CD14-positive monocyte (primary cell): ENCODE data around the gene NHS. TPM values are rescaled to one million over a fixed set of nuclear protein-coding genes. Genes with fewer than 3 reads are reported as not detected.

Source experiments
- DNase-seq, 3 donors: peaks; one replicate each; pipeline ENCODE4 v3.0.0-alpha.2; 2011 to 2022
- H2AFZ ChIP-seq: 2 replicates; pipeline ENCODE4 v1.6.0; 2012; ENCODE audit warnings: mild to moderate bottlenecking, low read depth, low read length, inconsistent platforms; ENCODE audit not compliant: insufficient read depth, poor library complexity, severe bottlenecking
- H3K27ac ChIP-seq, 2 donors: 1 replicate in 1 of 2; 2 replicates in 1 of 2; pipeline ENCODE4 v1.5.1; 2012 to 2013; ENCODE audit warnings: low read length in 2 of 2, control low read depth in 1 of 2, inconsistent platforms in 1 of 2, low read depth in 1 of 2, mild to moderate bottlenecking in 1 of 2
- H3K27me3 ChIP-seq, 2 donors: one replicate each; pipeline versions ENCODE4 v1.6.0 to v1.6.1; 2011 to 2013; ENCODE audit warnings: low read length in 2 of 2; ENCODE audit not compliant: control insufficient read depth in 2 of 2, insufficient read depth in 2 of 2
- H3K36me3 ChIP-seq, 2 donors: replicated peaks in 1 of 2; 1 replicate in 1 of 2; 2 replicates in 1 of 2; pipeline versions ENCODE4 v1.5.1 to v1.6.1; 2012 to 2013; ENCODE audit warnings: low read length in 2 of 2, control low read depth in 1 of 2, inconsistent platforms in 1 of 2, mild to moderate bottlenecking in 1 of 2; ENCODE audit not compliant: insufficient read depth in 2 of 2, control insufficient read depth in 1 of 2
- H3K4me1 ChIP-seq, 2 donors: 1 replicate in 1 of 2; 2 replicates in 1 of 2; pipeline versions ENCODE4 v1.5.1 to v1.6.1; 2012 to 2013; ENCODE audit warnings: low read length in 2 of 2, control low read depth in 1 of 2, inconsistent platforms in 1 of 2, mild to moderate bottlenecking in 1 of 2, moderate library complexity in 1 of 2; ENCODE audit not compliant: insufficient read depth in 2 of 2, control insufficient read depth in 1 of 2
- H3K4me2 ChIP-seq: replicated peaks from 2 replicates; pipeline ENCODE3; 2012; ENCODE audit warnings: low read length, moderate library complexity, mild to moderate bottlenecking; ENCODE audit not compliant: poor library complexity, severe bottlenecking; ENCODE audit errors: extremely low read depth
- H3K4me3 ChIP-seq, 3 experiments: fragments of 200-600 bp in 1 of 3; sonication (generic) in 1 of 3; replicated peaks in 1 of 3; 1 replicate in 2 of 3; 2 replicates in 1 of 3; pipeline ENCODE4 v1.5.1; 2011 to 2013; ENCODE audit warnings: low read length in 3 of 3, mild to moderate bottlenecking in 3 of 3, control low read depth in 2 of 3, low read depth in 2 of 3, inconsistent platforms in 1 of 3, moderate library complexity in 1 of 3
- H3K79me2 ChIP-seq: 2 replicates; pipeline ENCODE4 v1.6.0; 2012; ENCODE audit warnings: mild to moderate bottlenecking, control low read depth, inconsistent platforms, low read length, moderate library complexity; ENCODE audit not compliant: insufficient read depth
- H3K9ac ChIP-seq: 2 replicates; pipeline ENCODE4 v1.6.0; 2017; ENCODE audit warnings: low read length, mild to moderate bottlenecking; ENCODE audit not compliant: insufficient read depth, poor library complexity, severe bottlenecking
- H3K9me3 ChIP-seq, 2 donors: replicated peaks in 1 of 2; 1 replicate in 1 of 2; 2 replicates in 1 of 2; pipeline versions ENCODE4 v1.5.1 to v1.6.1; 2012 to 2013; ENCODE audit warnings: low read length in 2 of 2, control low read depth in 1 of 2; ENCODE audit not compliant: control insufficient read depth in 1 of 2, insufficient read depth in 1 of 2
- H4K20me1 ChIP-seq: 2 replicates; pipeline ENCODE4 v1.6.0; 2012; ENCODE audit warnings: mild to moderate bottlenecking, low read length, control low read depth, moderate library complexity; ENCODE audit not compliant: insufficient read depth
- H3K27ac Mint-ChIP-seq, 7 donors: one replicate each; pipeline ENCODE4 v1.8.0; 2020; ENCODE audit warnings: mild to moderate bottlenecking in 7 of 7, mixed read lengths in 7 of 7, moderate library complexity in 6 of 7, inconsistent platforms in 2 of 7
- H3K27me3 Mint-ChIP-seq, 3 donors: one replicate each; pipeline ENCODE4 v1.8.0; 2021 to 2022; ENCODE audit warnings: low read depth in 3 of 3, mild to moderate bottlenecking in 3 of 3, mixed read lengths in 3 of 3, moderate library complexity in 3 of 3, inconsistent platforms in 1 of 3
- H3K36me3 Mint-ChIP-seq, 2 donors: one replicate each; pipeline ENCODE4 v1.8.0; 2020; ENCODE audit warnings: mixed read lengths in 2 of 2, inconsistent platforms in 1 of 2, mild to moderate bottlenecking in 1 of 2
- H3K4me1 Mint-ChIP-seq: one replicate; pipeline ENCODE4 v1.8.0; 2020; ENCODE audit warnings: mild to moderate bottlenecking, mixed read lengths
- H3K4me3 Mint-ChIP-seq, 2 donors: one replicate each; pipeline ENCODE4 v1.8.0; 2020; ENCODE audit warnings: mild to moderate bottlenecking in 2 of 2, mixed read lengths in 2 of 2, moderate library complexity in 1 of 2
- H3K9me3 Mint-ChIP-seq, 7 donors: one replicate each; pipeline ENCODE4 v1.8.0; 2020 to 2022; ENCODE audit warnings: mixed read lengths in 7 of 7, mild to moderate bottlenecking in 6 of 7, moderate library complexity in 6 of 7, inconsistent platforms in 2 of 7
- CTCF ChIP-seq: fragments of 200-600 bp; IDR thresholded peaks from one replicate; pipeline ENCODE4 v1.8.0; 2022; ENCODE audit warnings: antibody characterized with exemption, mild to moderate bottlenecking
- WGBS: methylation state at CpG from one replicate; pipeline ENCODE4 v1.1.5; 2013; ENCODE audit warnings: missing lambda C conversion rate; ENCODE audit not compliant: insufficient coverage; 5-methylcytosine and 5-hydroxymethylcytosine counted together
- intact Hi-C, 2 donors: fragments of 100-400 bp; cut with micrococcal nuclease; formaldehyde crosslinking; loops; one replicate each; pipeline versions ENCODE4 v1.15.0 to v1.15.1; 2023
- polyA plus RNA-seq, 3 donors: library from polyadenylated mRNA; depleted of rRNA in 1 of 3; unstranded in 2 of 3; stranded (reverse) in 1 of 3; fragments of 300-500 nt in 2 of 3; fragments of >200 nt in 1 of 3; fragmentation: Illumina TruSeq in 2 of 3; gene quantifications; 1 replicate in 2 of 3; 2 replicates in 1 of 3; pipeline ENCODE4 v1.2.3, GENCODE V29; 2012 to 2021

NHS gene
- polyA plus RNA-seq, 3 donors: 0.86 to 1.8 (median 1.3) TPM

- no peaks in the 10 kb centered on the region for H3K36me3 ChIP-seq
- Mint-ChIP-seq H3K9me3 (no peaks in the 10 kb centered on the region), H3K4me3 (peak overlapping the region in 1 of 2 donors; percentile 48), H3K36me3 (no peaks in the 10 kb centered on the region), H3K4me1 (peaks cover 24% of the 10 kb centered on the region), H3K27me3 (peaks cover 0 to 14% (median 0%) of the 10 kb centered on the region in 3 donors), H3K27ac (no peak overlapping the region)
- no peaks in the 10 kb centered on the region for H4K20me1 ChIP-seq
- intact Hi-C loops: loop anchor here in 1 of 2 donors (5.0 kb wide), 1 partner anchor 349 kb away; no protein-coding TSS in a partner anchor
- no peaks in the 10 kb centered on the region for H3K9me3 ChIP-seq
- DNase-seq: no peak
- H3K4me2 ChIP-seq: no peak overlapping the region
- H3K4me1 ChIP-seq: no peaks in the 10 kb centered on the region
- H3K4me3 ChIP-seq: no peak overlapping the region
- no CpG with 5 or more reads among the region's 4 CpGs for WGBS
- no peak overlapping the region for H3K27ac ChIP-seq
- peaks cover 0 to 2% of the 10 kb centered on the region in 2 donors for H3K27me3 ChIP-seq
- no peaks in the 10 kb centered on the region for H3K79me2 ChIP-seq
- no peak overlapping the region for H3K9ac ChIP-seq
- no peak overlapping the region for H2AFZ ChIP-seq
- no peak for TF ChIP-seq CTCF
Observed at GRCh38 chrX:17591741-17592110, 216.7 kb downstream of the NHS start.

GRCh38 chrX:17592117-17592516, 217.1 kb downstream of the NHS start:
- H3K79me2 ChIP-seq: no peaks in the 10 kb centered on the region
- no peaks in the 10 kb centered on the region for H3K9me3 ChIP-seq
- H3K9ac ChIP-seq: no peak overlapping the region
- Mint-ChIP-seq H3K9me3 (no peaks in the 10 kb centered on the region), H3K4me1 (peaks cover 23% of the 10 kb centered on the region), H3K36me3 (no peaks in the 10 kb centered on the region), H3K4me3 (no peak overlapping the region), H3K27ac (no peak overlapping the region), H3K27me3 (peaks cover 0 to 18% (median 0%) of the 10 kb centered on the region in 3 donors)
- H2AFZ ChIP-seq: no peak overlapping the region
- no peak overlapping the region for H3K27ac ChIP-seq
- no CpG with 5 or more reads among the region's 1 CpG for WGBS
- intact Hi-C loops: loop anchor here in 1 of 2 donors (5.0 kb wide), 1 partner anchor 350 kb away; no protein-coding TSS in a partner anchor
- H3K27me3 ChIP-seq: peaks cover 0 to 2% of the 10 kb centered on the region in 2 donors
- no peak overlapping the region for H3K4me3 ChIP-seq
- no peak for DNase-seq
- no peaks in the 10 kb centered on the region for H4K20me1 ChIP-seq
- H3K4me1 ChIP-seq: no peaks in the 10 kb centered on the region
- no peak for TF ChIP-seq CTCF
- no peaks in the 10 kb centered on the region for H3K36me3 ChIP-seq
- no peak overlapping the region for H3K4me2 ChIP-seq
